ENCODE measurements around the gene SESN2. TPM values are rescaled to one million over a fixed set of nuclear protein-coding genes. Genes with fewer than 3 reads are reported as not detected.

The SESN2 gene
- total and polyA plus RNA-seq, 10 of the 15 experiments (the other 5 are each of a cell fraction or from before 2014, with no cell fraction given), result 1.5 to 40.9 (median 17.8) TPM

GRCh38 chr1:28288487-28288886, 29.2 kb downstream of the SESN2 start:
- Histone ChIP-seq H3K4me2 (ENCODE audit: control insufficient read depth, insufficient read depth) (no peak overlapping the region), H4K20me1 (ENCODE audit: control insufficient read depth, insufficient read depth) (no peaks in the 10 kb centered on the region), H3K9ac (ENCODE audit: control insufficient read depth, insufficient read depth, low read length) (no peak overlapping the region), H3K4me3 (no peak overlapping the region), H3K79me2 (ENCODE audit: control insufficient read depth, insufficient read depth, low read length) (no peaks in the 10 kb centered on the region), H2AFZ (ENCODE audit: control insufficient read depth, low read depth, low read length) (no peak overlapping the region), H3K27ac (ENCODE audit: control insufficient read depth, insufficient read depth) (no peak overlapping the region), H3K27me3 (replicated peaks in 1 of 2; ENCODE audit: control insufficient read depth in 2 of 2, insufficient read depth in 2 of 2, low read length in 1 of 2) (no peaks in the 10 kb centered on the region), H3K4me1 (ENCODE audit: control insufficient read depth, insufficient read depth, low read length) (no peaks in the 10 kb centered on the region), H3K36me3 (ENCODE audit: control insufficient read depth in 2 of 2, insufficient read depth in 2 of 2, low read length in 1 of 2) (no peaks in the 10 kb centered on the region), H3K9me3 (replicated peaks; ENCODE audit: control insufficient read depth, insufficient read depth, low read length) (no peaks in the 10 kb centered on the region)
- CTCF ChIA-PET, result interaction anchor here (0.5 to 2.0 kb wide), 3 partner anchors 13 to 203 kb away, joined by 3 to 9 read pairs (median 3); no protein-coding TSS in a partner anchor
- 71% methylated on average over 8 of the region's 8 CpGs for WGBS (ENCODE audit: insufficient coverage, insufficient replicate concordance, low lambda C conversion rate, missing lambda C conversion rate)
- POLR2A ChIA-PET, result no interaction called here
- intact Hi-C loops (cut with micrococcal nuclease; ENCODE audit: unreplicated experiment) (no loop called here), in situ Hi-C loops (cut with MboI) (no loop called here)
- SMC1A ChIA-PET (ENCODE audit: uncharacterized antibody, unreplicated experiment), result no interaction called here
- DNase-seq (ENCODE audit: low read depth, low spot score) (no peak), ATAC-seq (no peak), FAIRE-seq (no peak)
- no TSS peak for BruUV-seq (replicated peaks)
- RAD21 ChIA-PET (ENCODE audit: unreplicated experiment), result no interaction called here
- TF ChIP-seq ATF2 (IDR thresholded peaks at IDR 0.05; ENCODE audit: low read length), result no peak
- TF ChIP-seq IRF3 (IDR thresholded peaks at IDR 0.05), result no peak
- TF ChIP-seq HSF1 (IDR thresholded peaks at IDR 0.05; ENCODE audit: low read depth, low read length), result no peak
- no peak for TF ChIP-seq STAT1 (conservative IDR thresholded peaks at IDR 0.05)
- TF ChIP-seq PRDM15 (CRISPR knock-in tag; IDR thresholded peaks at IDR 0.05), result no peak
- TF ChIP-seq E2F4 (IDR thresholded peaks at IDR 0.05; ENCODE audit: low read depth, low read length), result no peak
- no peak for TF ChIP-seq CBFB (IDR thresholded peaks at IDR 0.05; ENCODE audit: low read depth)
- no peak for TF ChIP-seq EZH2 (IDR thresholded peaks at IDR 0.05; ENCODE audit: borderline replicate concordance, control insufficient read depth, low read depth, low read length)
- TF ChIP-seq TCF12 (IDR thresholded peaks at IDR 0.05; ENCODE audit: low read depth, low read length), result no peak
- TF ChIP-seq ZNF622 (IDR thresholded peaks at IDR 0.05), result no peak
- no peak for TF ChIP-seq ZZZ3 (IDR thresholded peaks at IDR 0.05; ENCODE audit: control insufficient read depth, insufficient read length, low read depth)
- no peak for TF ChIP-seq ETV6 (conservative IDR thresholded peaks at IDR 0.05 in 1 of 2, IDR thresholded peaks at IDR 0.05 in 1 of 2; ENCODE audit: borderline replicate concordance in 1 of 2, low read depth in 1 of 2)
- TF ChIP-seq EED (IDR thresholded peaks at IDR 0.05; ENCODE audit: low read depth), result no peak
- no peak for TF ChIP-seq BHLHE40 (IDR thresholded peaks at IDR 0.05; ENCODE audit: borderline replicate concordance in 1 of 2, low read depth in 2 of 2, low read length in 1 of 2)

All from GM12878 (cell line).